Mesothelial cell of epicardium (in vitro differentiated cells): ENCODE data around the gene NTRK3. TPM values are rescaled to one million over a fixed set of nuclear protein-coding genes. Genes with fewer than 3 reads are reported as not detected.

Experiments
- DNase-seq, 2 experiments: peaks; one replicate each; pipeline ENCODE4 v3.0.0; 2021; ENCODE audit warnings: low spot score in 2 of 2; ENCODE audit not compliant: unreplicated experiment in 2 of 2
- H3K27ac Mint-ChIP-seq: 2 replicates; pipeline ENCODE4 v1.8.0; 2021; ENCODE audit warnings: mixed read lengths
- H3K27me3 Mint-ChIP-seq: 2 replicates; pipeline ENCODE4 v1.8.0; 2021; ENCODE audit warnings: low read depth, mixed read lengths
- H3K36me3 Mint-ChIP-seq: 2 replicates; pipeline ENCODE4 v1.8.0; 2021; ENCODE audit warnings: mixed read lengths
- H3K4me1 Mint-ChIP-seq: 2 replicates; pipeline ENCODE4 v1.8.0; 2021; ENCODE audit warnings: mixed read lengths
- H3K4me3 Mint-ChIP-seq: 2 replicates; pipeline ENCODE4 v1.8.0; 2021; ENCODE audit warnings: mild to moderate bottlenecking, moderate library complexity, mixed read lengths
- H3K9me3 Mint-ChIP-seq: 2 replicates; pipeline ENCODE4 v1.8.0; 2021; ENCODE audit warnings: mixed read lengths
- CTCF ChIP-seq: fragments of 200-600 bp; sonication (generic); IDR thresholded peaks from one replicate; pipeline ENCODE4 v1.5.0; 2021; ENCODE audit warnings: antibody characterized with exemption; ENCODE audit not compliant: unreplicated experiment
- total RNA-seq: library from RNA; stranded (reverse); gene quantifications from 3 replicates; pipeline ENCODE4 v1.2.1, GENCODE V29; 2021

The NTRK3 gene
- total RNA-seq, 1 donor from 2014 or later, result 2.1 TPM

GRCh38 chr15:88091444-88092016 is 165.0 kb downstream of the NTRK3 start:
- Mint-ChIP-seq H3K27me3 (peaks cover 9% of the 10 kb centered on the region), H3K9me3 (peaks cover 9% of the 10 kb centered on the region), H3K4me1 (peaks cover 20% of the 10 kb centered on the region), H3K4me3 (no peak overlapping the region), H3K36me3 (no peaks in the 10 kb centered on the region), H3K27ac (no peak overlapping the region)
- no peak for TF ChIP-seq CTCF
- no peak for DNase-seq

GRCh38 chr15:88090481-88091011 is 166.0 kb downstream of the NTRK3 start:
- Mint-ChIP-seq H3K27ac (no peak overlapping the region), H3K27me3 (peaks cover 2% of the 10 kb centered on the region), H3K9me3 (peaks cover 9% of the 10 kb centered on the region), H3K4me1 (peaks cover 20% of the 10 kb centered on the region), H3K4me3 (no peak overlapping the region), H3K36me3 (no peaks in the 10 kb centered on the region)
- TF ChIP-seq CTCF, result no peak
- no peak for DNase-seq

- TF ChIP-seq CTCF, result no peak
- Mint-ChIP-seq H3K27ac (no peak overlapping the region), H3K4me1 (peaks cover 20% of the 10 kb centered on the region), H3K36me3 (no peaks in the 10 kb centered on the region), H3K27me3 (peaks cover 2% of the 10 kb centered on the region), H3K4me3 (no peak overlapping the region), H3K9me3 (peaks cover 9% of the 10 kb centered on the region)
- DNase-seq, result no peak
Measured at GRCh38 chr15:88089731-88090130, 166.8 kb downstream of the NTRK3 start.

- no peaks in the 10 kb centered on the region for H3K36me3 Mint-ChIP-seq
- no peak for DNase-seq
- H3K4me3 Mint-ChIP-seq, result no peak overlapping the region
- no peak for TF ChIP-seq CTCF
- no peak overlapping the region for H3K27ac Mint-ChIP-seq
- H3K4me1 Mint-ChIP-seq, result peaks cover 23% of the 10 kb centered on the region
- H3K9me3 Mint-ChIP-seq, result peaks cover 9% of the 10 kb centered on the region
- peaks cover 2% of the 10 kb centered on the region for H3K27me3 Mint-ChIP-seq
Measured at GRCh38 chr15:88089024-88089620, 167.4 kb downstream of the NTRK3 start.

GRCh38 chr15:88083811-88084760 is 172.5 kb downstream of the NTRK3 start:
- DNase-seq, result no peak
- H3K4me3 Mint-ChIP-seq, result no peak overlapping the region
- peaks cover 5% of the 10 kb centered on the region for H3K27me3 Mint-ChIP-seq
- H3K36me3 Mint-ChIP-seq, result no peaks in the 10 kb centered on the region
- H3K27ac Mint-ChIP-seq, result no peak overlapping the region
- H3K9me3 Mint-ChIP-seq, result no peaks in the 10 kb centered on the region
- no peak for TF ChIP-seq CTCF
- H3K4me1 Mint-ChIP-seq, result peaks cover 9% of the 10 kb centered on the region
